IPS DF 19.7 (cell line): Measurements from ENCODE around the gene NCOA4.
"Not testable (repeated sequence)": the region's sequence is repeated elsewhere in the genome, so short reads cannot be mapped to it uniquely, and the experiment has no call there.

Experiments used
- DNase-seq: peaks from one replicate; pipeline ENCODE4 v3.0.0-alpha.2; 2013; ENCODE audit warnings: low read depth, low spot score

NCOA4 gene

GRCh38 chr10:46052057-46052790, 21.8 kb upstream of the NCOA4 start:
- DNase-seq, result no peak

GRCh38 chr10:46050941-46051623, 20.7 kb upstream of the NCOA4 start:
- no peak for DNase-seq

GRCh38 chr10:46049497-46049831, 19.0 kb upstream of the NCOA4 start:
- not testable (repeated sequence) for DNase-seq

GRCh38 chr10:46048152-46048551, 17.7 kb upstream of the NCOA4 start:
- DNase-seq, result no peak

GRCh38 chr10:46046261-46046660, 15.8 kb upstream of the NCOA4 start, which contains the start of gene MSMB:
MSMB (minus strand) TSS chr10:46046269; CDS start chr10:46046237, 32 bp downstream.
- DNase-seq, result no peak

- no peak for DNase-seq
Observed at GRCh38 chr10:46042527-46042926, 12.1 kb upstream of the NCOA4 start.

- DNase-seq, result no peak
Observed at GRCh38 chr10:46040004-46040403, 9.6 kb upstream of the NCOA4 start.

GRCh38 chr10:46037107-46037825, 6.8 kb upstream of the NCOA4 start:
- DNase-seq, result no peak

- no peak for DNase-seq
Observed at GRCh38 chr10:46035923-46036849, 5.8 kb upstream of the NCOA4 start.

- DNase-seq, result no peak
Observed at GRCh38 chr10:46033602-46034011, 3.2 kb upstream of the NCOA4 start.

- DNase-seq, result no peak
Observed at GRCh38 chr10:46031648-46032532, 1.5 kb upstream of the NCOA4 start.

GRCh38 chr10:46029461-46030030, 877 bp downstream of the NCOA4 start:
- no peak for DNase-seq

GRCh38 chr10:46028584-46029460, 1.6 kb downstream of the NCOA4 start:
- no peak for DNase-seq

GRCh38 chr10:46026106-46026505, 4.3 kb downstream of the NCOA4 start:
- DNase-seq, result no peak

- no peak for DNase-seq
Observed at GRCh38 chr10:46025406-46025805, 5.0 kb downstream of the NCOA4 start.

GRCh38 chr10:46024948-46025347, 5.5 kb downstream of the NCOA4 start:
- DNase-seq, result no peak

GRCh38 chr10:46022978-46023702, 7.3 kb downstream of the NCOA4 start:
- peak; percentile 30 for DNase-seq

- DNase-seq, result no peak
Observed at GRCh38 chr10:46020344-46020657, 10.1 kb downstream of the NCOA4 start.
